K562 (cell line): Measurements from ENCODE around the gene HOXD4. TPM values are rescaled to one million over a fixed set of nuclear protein-coding genes. Genes with fewer than 3 reads are reported as not detected.

Source experiments
- CBX2 ChIP-seq: fragments of 200-600 bp; sonication (generic); IDR thresholded peaks from one replicate; pipeline ENCODE4 v1.6.1; 2012; ENCODE audit warnings: mild to moderate bottlenecking, low read length, inconsistent platforms; ENCODE audit not compliant: insufficient read depth, poor library complexity, severe bottlenecking
- GATAD2A ChIP-seq: fragments of 450-650 bp; IDR thresholded peaks from 2 replicates; pipeline ENCODE4 v1.6.1; 2017
- NCOA1 ChIP-seq: fragments of 450-650 bp; IDR thresholded peaks from 2 replicates; pipeline ENCODE4 v1.6.1; 2016; ENCODE audit warnings: low read depth
- PYGO2 ChIP-seq: fragments of 450-650 bp; IDR thresholded peaks from 2 replicates; pipeline ENCODE4 v1.6.1; 2016; ENCODE audit warnings: mild to moderate bottlenecking, missing genetic modification characterization, moderate library complexity, missing compliant biosample characterization
- RBFOX2 ChIP-seq: fragments of 200-400 bp; formaldehyde crosslinking; IDR thresholded peaks from 2 replicates; pipeline ENCODE4 v1.6.1; 2017; ENCODE audit warnings: low read depth, mild to moderate bottlenecking, low read length, moderate library complexity
- TEAD2 ChIP-seq: fragments of 450-650 bp; IDR thresholded peaks from 2 replicates; pipeline ENCODE4 v1.6.1; 2016; ENCODE audit warnings: missing genetic modification characterization, control low read depth, missing compliant biosample characterization
- U2AF2 ChIP-seq: fragments of 200-400 bp; formaldehyde crosslinking; optimal IDR thresholded peaks from 2 replicates; pipeline ENCODE3; 2017; ENCODE audit warnings: low read depth, mild to moderate bottlenecking, low read length
- ZFP30 ChIP-seq: fragments of 250-450 bp; sonication (Bioruptor Pico); IDR thresholded peaks from 2 replicates; pipeline ENCODE4 v1.8.0; 2022; ENCODE audit warnings: moderate library complexity, mild to moderate bottlenecking, inconsistent platforms, borderline replicate concordance
- ZNF311 ChIP-seq: fragments of 250-450 bp; sonication (Bioruptor Pico); IDR thresholded peaks from 2 replicates; pipeline ENCODE4 v1.4.0; 2020; ENCODE audit warnings: mild to moderate bottlenecking, moderate library complexity
- polyA plus RNA-seq, 8 experiments: library from polyadenylated mRNA; depleted of rRNA in 4 of 8; stranded (reverse) in 5 of 8; unstranded in 3 of 8; fragments of >200 nt; fragmentation: Nextera tagmentation in 2 of 8; fragmentation: Illumina TruSeq in 1 of 8; extraction: Ambion mirVana in 2 of 8; extraction: Trizol in 1 of 8; gene quantifications; 2 replicates each; pipeline versions ENCODE4 v1.2.1 to v1.2.3, GENCODE V29; 2011 to 2014; ENCODE audit warnings: inconsistent platforms in 1 of 8, missing spikeins in 1 of 8
- total RNA-seq, 7 experiments: library from RNA; depleted of rRNA in 6 of 7; stranded (reverse); fragments of >200 nt in 6 of 7; fragmentation: Illumina TruSeq in 2 of 7; extraction: Trizol in 2 of 7; gene quantifications; 2 replicates each; pipeline versions ENCODE4 v1.2.1 to v1.2.3, GENCODE V29; 2011 to 2021; ENCODE audit warnings: low replicate concordance in 1 of 7
- TF ChIP-seq, protein P1 (sequence below): fragments of 450-650 bp; IDR thresholded peaks from 2 replicates; pipeline ENCODE4 v1.6.1; 2016; ENCODE audit warnings: mild to moderate bottlenecking, moderate library complexity
- TF ChIP-seq, protein P2 (sequence below), 2 experiments: IDR thresholded peaks in 1 of 2; conservative IDR thresholded peaks in 1 of 2; 2 replicates each; pipeline ENCODE4 v1.6.1; 2016; ENCODE audit warnings: low read depth in 2 of 2, mild to moderate bottlenecking in 1 of 2, missing compliant biosample characterization in 1 of 2, missing genetic modification characterization in 1 of 2, moderate library complexity in 1 of 2

HOXD4 gene
- total and polyA plus RNA-seq, 9 of the 15 experiments (the other 6 are each of a cell fraction or from before 2014, with no cell fraction given): not detected

DNA sequence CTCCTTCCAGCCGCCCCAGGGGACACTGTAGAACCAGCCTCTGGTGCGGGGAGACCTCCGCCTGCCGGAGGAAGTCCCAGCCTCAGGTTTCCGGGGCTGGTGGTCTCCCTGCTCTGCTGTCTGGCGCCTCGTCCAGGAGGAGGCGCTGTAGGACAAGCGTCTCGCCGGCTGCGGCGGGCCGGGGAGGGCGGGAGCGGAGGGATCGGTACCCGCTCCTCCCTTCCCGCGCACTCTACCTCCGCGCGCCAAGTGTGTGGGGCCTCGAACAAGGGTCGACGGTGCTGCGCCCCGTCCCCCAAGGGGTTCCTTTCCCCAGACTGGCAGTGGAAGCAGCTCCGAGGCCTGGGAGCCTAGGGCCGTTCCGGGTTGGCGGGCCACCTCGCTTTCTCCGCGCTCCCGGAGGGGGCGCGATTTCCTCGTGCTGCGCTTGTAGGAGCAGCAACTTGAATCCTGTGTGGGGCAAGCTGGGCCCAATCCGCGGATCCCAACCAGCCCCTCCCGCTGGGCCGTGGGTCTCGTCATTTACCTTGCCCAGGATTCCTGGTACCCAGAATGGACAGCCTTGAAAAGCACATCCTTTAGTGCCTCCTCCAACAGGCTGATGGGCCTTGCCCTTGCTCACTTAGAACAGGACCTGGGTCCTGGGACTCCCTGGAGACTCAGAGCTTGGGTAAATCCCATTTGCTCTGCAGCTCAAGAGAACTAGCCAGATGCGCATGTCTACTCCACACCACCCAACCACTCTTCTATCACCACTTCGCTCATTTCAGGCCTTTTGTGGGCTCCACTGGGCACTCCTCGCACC, 10.6 kb upstream of the HOXD4 start (continued):
- TF ChIP-seq, protein P1, sequence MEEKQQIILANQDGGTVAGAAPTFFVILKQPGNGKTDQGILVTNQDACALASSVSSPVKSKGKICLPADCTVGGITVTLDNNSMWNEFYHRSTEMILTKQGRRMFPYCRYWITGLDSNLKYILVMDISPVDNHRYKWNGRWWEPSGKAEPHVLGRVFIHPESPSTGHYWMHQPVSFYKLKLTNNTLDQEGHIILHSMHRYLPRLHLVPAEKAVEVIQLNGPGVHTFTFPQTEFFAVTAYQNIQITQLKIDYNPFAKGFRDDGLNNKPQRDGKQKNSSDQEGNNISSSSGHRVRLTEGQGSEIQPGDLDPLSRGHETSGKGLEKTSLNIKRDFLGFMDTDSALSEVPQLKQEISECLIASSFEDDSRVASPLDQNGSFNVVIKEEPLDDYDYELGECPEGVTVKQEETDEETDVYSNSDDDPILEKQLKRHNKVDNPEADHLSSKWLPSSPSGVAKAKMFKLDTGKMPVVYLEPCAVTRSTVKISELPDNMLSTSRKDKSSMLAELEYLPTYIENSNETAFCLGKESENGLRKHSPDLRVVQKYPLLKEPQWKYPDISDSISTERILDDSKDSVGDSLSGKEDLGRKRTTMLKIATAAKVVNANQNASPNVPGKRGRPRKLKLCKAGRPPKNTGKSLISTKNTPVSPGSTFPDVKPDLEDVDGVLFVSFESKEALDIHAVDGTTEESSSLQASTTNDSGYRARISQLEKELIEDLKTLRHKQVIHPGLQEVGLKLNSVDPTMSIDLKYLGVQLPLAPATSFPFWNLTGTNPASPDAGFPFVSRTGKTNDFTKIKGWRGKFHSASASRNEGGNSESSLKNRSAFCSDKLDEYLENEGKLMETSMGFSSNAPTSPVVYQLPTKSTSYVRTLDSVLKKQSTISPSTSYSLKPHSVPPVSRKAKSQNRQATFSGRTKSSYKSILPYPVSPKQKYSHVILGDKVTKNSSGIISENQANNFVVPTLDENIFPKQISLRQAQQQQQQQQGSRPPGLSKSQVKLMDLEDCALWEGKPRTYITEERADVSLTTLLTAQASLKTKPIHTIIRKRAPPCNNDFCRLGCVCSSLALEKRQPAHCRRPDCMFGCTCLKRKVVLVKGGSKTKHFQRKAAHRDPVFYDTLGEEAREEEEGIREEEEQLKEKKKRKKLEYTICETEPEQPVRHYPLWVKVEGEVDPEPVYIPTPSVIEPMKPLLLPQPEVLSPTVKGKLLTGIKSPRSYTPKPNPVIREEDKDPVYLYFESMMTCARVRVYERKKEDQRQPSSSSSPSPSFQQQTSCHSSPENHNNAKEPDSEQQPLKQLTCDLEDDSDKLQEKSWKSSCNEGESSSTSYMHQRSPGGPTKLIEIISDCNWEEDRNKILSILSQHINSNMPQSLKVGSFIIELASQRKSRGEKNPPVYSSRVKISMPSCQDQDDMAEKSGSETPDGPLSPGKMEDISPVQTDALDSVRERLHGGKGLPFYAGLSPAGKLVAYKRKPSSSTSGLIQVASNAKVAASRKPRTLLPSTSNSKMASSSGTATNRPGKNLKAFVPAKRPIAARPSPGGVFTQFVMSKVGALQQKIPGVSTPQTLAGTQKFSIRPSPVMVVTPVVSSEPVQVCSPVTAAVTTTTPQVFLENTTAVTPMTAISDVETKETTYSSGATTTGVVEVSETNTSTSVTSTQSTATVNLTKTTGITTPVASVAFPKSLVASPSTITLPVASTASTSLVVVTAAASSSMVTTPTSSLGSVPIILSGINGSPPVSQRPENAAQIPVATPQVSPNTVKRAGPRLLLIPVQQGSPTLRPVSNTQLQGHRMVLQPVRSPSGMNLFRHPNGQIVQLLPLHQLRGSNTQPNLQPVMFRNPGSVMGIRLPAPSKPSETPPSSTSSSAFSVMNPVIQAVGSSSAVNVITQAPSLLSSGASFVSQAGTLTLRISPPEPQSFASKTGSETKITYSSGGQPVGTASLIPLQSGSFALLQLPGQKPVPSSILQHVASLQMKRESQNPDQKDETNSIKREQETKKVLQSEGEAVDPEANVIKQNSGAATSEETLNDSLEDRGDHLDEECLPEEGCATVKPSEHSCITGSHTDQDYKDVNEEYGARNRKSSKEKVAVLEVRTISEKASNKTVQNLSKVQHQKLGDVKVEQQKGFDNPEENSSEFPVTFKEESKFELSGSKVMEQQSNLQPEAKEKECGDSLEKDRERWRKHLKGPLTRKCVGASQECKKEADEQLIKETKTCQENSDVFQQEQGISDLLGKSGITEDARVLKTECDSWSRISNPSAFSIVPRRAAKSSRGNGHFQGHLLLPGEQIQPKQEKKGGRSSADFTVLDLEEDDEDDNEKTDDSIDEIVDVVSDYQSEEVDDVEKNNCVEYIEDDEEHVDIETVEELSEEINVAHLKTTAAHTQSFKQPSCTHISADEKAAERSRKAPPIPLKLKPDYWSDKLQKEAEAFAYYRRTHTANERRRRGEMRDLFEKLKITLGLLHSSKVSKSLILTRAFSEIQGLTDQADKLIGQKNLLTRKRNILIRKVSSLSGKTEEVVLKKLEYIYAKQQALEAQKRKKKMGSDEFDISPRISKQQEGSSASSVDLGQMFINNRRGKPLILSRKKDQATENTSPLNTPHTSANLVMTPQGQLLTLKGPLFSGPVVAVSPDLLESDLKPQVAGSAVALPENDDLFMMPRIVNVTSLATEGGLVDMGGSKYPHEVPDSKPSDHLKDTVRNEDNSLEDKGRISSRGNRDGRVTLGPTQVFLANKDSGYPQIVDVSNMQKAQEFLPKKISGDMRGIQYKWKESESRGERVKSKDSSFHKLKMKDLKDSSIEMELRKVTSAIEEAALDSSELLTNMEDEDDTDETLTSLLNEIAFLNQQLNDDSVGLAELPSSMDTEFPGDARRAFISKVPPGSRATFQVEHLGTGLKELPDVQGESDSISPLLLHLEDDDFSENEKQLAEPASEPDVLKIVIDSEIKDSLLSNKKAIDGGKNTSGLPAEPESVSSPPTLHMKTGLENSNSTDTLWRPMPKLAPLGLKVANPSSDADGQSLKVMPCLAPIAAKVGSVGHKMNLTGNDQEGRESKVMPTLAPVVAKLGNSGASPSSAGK: peak; percentile 83
- TF ChIP-seq ZFP30 (CRISPR knock-in tag) (no peak), NCOA1 (no peak), CBX2 (no peak), PYGO2 (tag) (no peak), U2AF2 (no peak), ZNF311 (no peak), GATAD2A (no peak), RBFOX2 (0 out of 2 replicates have a peak, but pooled peaks have one; percentile 24), TEAD2 (no peak)
- TF ChIP-seq, protein P2, sequence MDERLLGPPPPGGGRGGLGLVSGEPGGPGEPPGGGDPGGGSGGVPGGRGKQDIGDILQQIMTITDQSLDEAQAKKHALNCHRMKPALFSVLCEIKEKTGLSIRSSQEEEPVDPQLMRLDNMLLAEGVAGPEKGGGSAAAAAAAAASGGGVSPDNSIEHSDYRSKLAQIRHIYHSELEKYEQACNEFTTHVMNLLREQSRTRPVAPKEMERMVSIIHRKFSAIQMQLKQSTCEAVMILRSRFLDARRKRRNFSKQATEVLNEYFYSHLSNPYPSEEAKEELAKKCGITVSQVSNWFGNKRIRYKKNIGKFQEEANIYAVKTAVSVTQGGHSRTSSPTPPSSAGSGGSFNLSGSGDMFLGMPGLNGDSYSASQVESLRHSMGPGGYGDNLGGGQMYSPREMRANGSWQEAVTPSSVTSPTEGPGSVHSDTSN (CRISPR knock-in tag; IDR thresholded peaks at IDR 0.05; ENCODE audit: low read depth): no peak
- TF ChIP-seq, protein P2 (tag; conservative IDR thresholded peaks at IDR 0.05; ENCODE audit: low read depth): no peak
